HG02678 (cell line): ENCODE data around the gene UBE2E2.

Experiments used
- ATAC-seq: cut with Tn5 transposase; IDR thresholded peaks from one replicate; pipeline ENCODE4 v1.9.1; 2021; ENCODE audit warnings: mild to moderate bottlenecking, moderate library complexity; ENCODE audit not compliant: unreplicated experiment

Gene UBE2E2

GRCh38 chr3:23496165-23496564, 293.0 kb downstream of the UBE2E2 start:
- peak; percentile 81 for ATAC-seq

GRCh38 chr3:23497156-23497555, 294.0 kb downstream of the UBE2E2 start:
- ATAC-seq = no peak

GRCh38 chr3:23501201-23501802, 298.2 kb downstream of the UBE2E2 start:
- no peak for ATAC-seq

- no peak for ATAC-seq
These were observed 305.3 kb downstream of the UBE2E2 start for GRCh38 chr3:23508464-23508863.

- no peak for ATAC-seq
These were observed 315.3 kb downstream of the UBE2E2 start for GRCh38 chr3:23518441-23518840.

GRCh38 chr3:23519314-23520208, 316.4 kb downstream of the UBE2E2 start:
- peak; percentile 75 for ATAC-seq

GRCh38 chr3:23527326-23527725, 324.2 kb downstream of the UBE2E2 start:
- ATAC-seq = no peak

- ATAC-seq = no peak
These were observed 330.5 kb downstream of the UBE2E2 start for GRCh38 chr3:23533596-23533995.

- no peak for ATAC-seq
These were observed 330.9 kb downstream of the UBE2E2 start for GRCh38 chr3:23533996-23534395.

- ATAC-seq = no peak
These were observed 334.0 kb downstream of the UBE2E2 start for GRCh38 chr3:23537101-23537551.

- no peak for ATAC-seq
These were observed 336.1 kb downstream of the UBE2E2 start for GRCh38 chr3:23539185-23539584.

GRCh38 chr3:23540600-23540999, 337.5 kb downstream of the UBE2E2 start:
- ATAC-seq = no peak

GRCh38 chr3:23542079-23542478, 339.0 kb downstream of the UBE2E2 start:
- no peak for ATAC-seq

- no peak for ATAC-seq
These were observed 343.1 kb downstream of the UBE2E2 start for GRCh38 chr3:23546181-23546580.

GRCh38 chr3:23547905-23548650, 345.0 kb downstream of the UBE2E2 start:
- ATAC-seq = no peak

GRCh38 chr3:23548706-23549105, 345.6 kb downstream of the UBE2E2 start:
- ATAC-seq = no peak

GRCh38 chr3:23549148-23549910, 346.2 kb downstream of the UBE2E2 start:
- no peak for ATAC-seq

- ATAC-seq = peak; percentile 87
These were observed 347.3 kb downstream of the UBE2E2 start for GRCh38 chr3:23550402-23550801.

- ATAC-seq = no peak
These were observed 349.4 kb downstream of the UBE2E2 start for GRCh38 chr3:23552506-23552905.

GRCh38 chr3:23553353-23553752, 350.2 kb downstream of the UBE2E2 start:
- peak; percentile 55 for ATAC-seq
